ENCODE measurements around the gene ANO6. TPM values are rescaled to one million over a fixed set of nuclear protein-coding genes. Genes with fewer than 3 reads are reported as not detected.

Gene ANO6
- total RNA-seq, 1 donor from 2014 or later = 46.6 TPM

Other genes starting within 250 kb of the ANO6 start
- gene DBX2, start 165.0 kb upstream of the ANO6 start, total RNA-seq = 0.08 TPM